DOHH2 (cell line): ENCODE measurements around the gene ABCA3.

Source experiments
- H3F3A ChIP-seq: fragments of 200-600 bp; sonication (generic), shearing (Covaris generic); 2 replicates; pipeline ENCODE4 v1.6.0; 2016; ENCODE audit warnings: antibody characterized with exemption, mild to moderate bottlenecking; ENCODE audit not compliant: control insufficient read depth, insufficient read depth
- H3K27ac ChIP-seq: fragments of 200-600 bp; sonication (generic); 2 replicates; pipeline ENCODE4 v1.5.1; 2014; ENCODE audit warnings: low read depth, mild to moderate bottlenecking, low read length, moderate library complexity
- H3K27me3 ChIP-seq: fragments of 200-600 bp; sonication (generic); 2 replicates; pipeline ENCODE4 v1.6.1; 2014; ENCODE audit warnings: mild to moderate bottlenecking, low read length, mixed read lengths; ENCODE audit not compliant: control insufficient read depth
- H3K36me3 ChIP-seq: fragments of 200-600 bp; sonication (generic); 2 replicates; pipeline ENCODE4 v1.6.1; 2014; ENCODE audit warnings: mild to moderate bottlenecking, low read length, moderate library complexity, mixed read lengths; ENCODE audit not compliant: control insufficient read depth
- H3K4me1 ChIP-seq: fragments of 200-600 bp; sonication (generic); 2 replicates; pipeline ENCODE4 v1.6.1; 2014; ENCODE audit warnings: mild to moderate bottlenecking, low read length, mixed read lengths; ENCODE audit not compliant: control insufficient read depth
- H3K4me2 ChIP-seq: fragments of 200-600 bp; sonication (generic); 2 replicates; pipeline ENCODE4 v1.6.0; 2014; ENCODE audit warnings: mild to moderate bottlenecking, low read length, moderate library complexity
- H3K4me3 ChIP-seq: fragments of 200-600 bp; sonication (generic); 2 replicates; pipeline ENCODE4 v1.5.1; 2014; ENCODE audit warnings: mild to moderate bottlenecking, low read length, mixed read lengths
- H3K79me2 ChIP-seq: fragments of 200-600 bp; sonication (generic); 2 replicates; pipeline ENCODE4 v1.6.1; 2014; ENCODE audit warnings: mild to moderate bottlenecking, low read length, mixed read lengths; ENCODE audit not compliant: control insufficient read depth
- H3K9me2 ChIP-seq: fragments of 200-600 bp; sonication (generic); replicated peaks from 2 replicates; pipeline ENCODE4 v1.6.1; 2014; ENCODE audit warnings: mild to moderate bottlenecking, low read length, mixed read lengths; ENCODE audit not compliant: control insufficient read depth
- H3K9me3 ChIP-seq: fragments of 200-600 bp; sonication (generic); 2 replicates; pipeline ENCODE4 v1.6.1; 2014; ENCODE audit warnings: antibody characterized with exemption, low read length, mixed read lengths; ENCODE audit not compliant: control insufficient read depth, insufficient read depth
- H4K20me1 ChIP-seq: fragments of 200-600 bp; sonication (generic); 2 replicates; pipeline ENCODE4 v1.6.0; 2014; ENCODE audit warnings: low read depth, mild to moderate bottlenecking, antibody characterized with exemption, low read length, moderate library complexity; ENCODE audit not compliant: control insufficient read depth, insufficient read depth
- CTCF ChIP-seq: fragments of 200-600 bp; sonication (generic); IDR thresholded peaks from one replicate; pipeline ENCODE4 v1.5.1; 2014; ENCODE audit warnings: antibody characterized with exemption, mild to moderate bottlenecking, low read depth, low read length; ENCODE audit not compliant: poor library complexity, severe bottlenecking
- EZH2phosphoT487 ChIP-seq: fragments of 200-600 bp; sonication (generic); IDR thresholded peaks from 2 replicates; pipeline ENCODE4 v1.6.1; 2017; ENCODE audit warnings: borderline replicate concordance, mild to moderate bottlenecking, antibody characterized with exemption, low read length, moderate library complexity, mixed read lengths

The ABCA3 gene

DNA sequence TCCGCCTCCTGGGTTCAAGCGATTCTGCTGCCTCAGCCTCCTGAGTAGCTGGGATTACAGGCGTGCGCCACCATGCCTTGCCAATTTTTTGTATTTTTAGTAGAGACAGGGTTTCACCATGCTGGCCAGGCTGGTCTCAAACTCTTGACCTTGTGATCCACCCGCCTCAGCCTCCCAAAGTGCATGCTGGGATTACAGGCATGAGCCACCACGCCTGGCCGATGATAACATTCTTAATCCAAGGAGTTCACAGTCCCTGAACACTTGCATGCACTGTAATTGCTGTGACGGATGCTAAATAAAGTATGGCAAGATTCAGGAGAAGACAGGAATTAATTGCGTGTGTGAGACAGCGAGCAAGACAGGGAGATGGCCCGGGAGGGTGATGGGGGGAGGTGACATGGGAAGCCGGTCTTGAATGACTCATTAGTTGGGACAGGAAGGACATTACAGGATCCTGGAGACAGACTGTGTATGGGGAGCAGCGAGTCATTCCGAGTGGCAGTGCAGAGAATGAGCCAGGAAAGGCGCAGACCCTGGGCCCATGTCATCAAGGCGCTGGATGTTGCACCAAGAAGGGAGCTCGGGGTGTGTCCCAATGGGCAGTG lies 6.7 kb downstream of the ABCA3 start:
- no peak overlapping the region for H3K4me3 ChIP-seq
- H3K9me2 ChIP-seq, result no peaks in the 10 kb centered on the region
- H3K27ac ChIP-seq, result no peak overlapping the region
- no peak overlapping the region for H3K4me2 ChIP-seq
- H4K20me1 ChIP-seq, result no peaks in the 10 kb centered on the region
- no peaks in the 10 kb centered on the region for H3K4me1 ChIP-seq
- H3F3A ChIP-seq, result no peaks in the 10 kb centered on the region
- no peaks in the 10 kb centered on the region for H3K9me3 ChIP-seq
- no peak for TF ChIP-seq CTCF
- no peak for TF ChIP-seq EZH2phosphoT487
- no peaks in the 10 kb centered on the region for H3K79me2 ChIP-seq
- no peaks in the 10 kb centered on the region for H3K36me3 ChIP-seq
- peaks cover 7% of the 10 kb centered on the region for H3K27me3 ChIP-seq

- no peak overlapping the region for H3K27ac ChIP-seq
- TF ChIP-seq CTCF, result no peak
- no peak for TF ChIP-seq EZH2phosphoT487
- H3K9me3 ChIP-seq, result no peaks in the 10 kb centered on the region
- H4K20me1 ChIP-seq, result no peaks in the 10 kb centered on the region
- no peak overlapping the region for H3K4me3 ChIP-seq
- no peaks in the 10 kb centered on the region for H3K9me2 ChIP-seq
- H3K79me2 ChIP-seq, result no peaks in the 10 kb centered on the region
- no peaks in the 10 kb centered on the region for H3K4me1 ChIP-seq
- no peaks in the 10 kb centered on the region for H3K36me3 ChIP-seq
- peaks cover 6% of the 10 kb centered on the region; the same call in 1 of the 2 replicates for H3K27me3 ChIP-seq
- H3F3A ChIP-seq, result no peaks in the 10 kb centered on the region
- H3K4me2 ChIP-seq, result no peak overlapping the region
Measured at GRCh38 chr16:2333231-2333630, 7.3 kb downstream of the ABCA3 start.

GRCh38 chr16:2331931-2332267 lies 8.6 kb downstream of the ABCA3 start:
- Histone ChIP-seq H3K9me3 (no peaks in the 10 kb centered on the region), H3K27ac (no peak overlapping the region), H3K27me3 (peaks cover 6% of the 10 kb centered on the region; the same call in 1 of the 2 replicates), H3F3A (no peaks in the 10 kb centered on the region), H3K79me2 (no peaks in the 10 kb centered on the region), H3K4me2 (no peak overlapping the region), H4K20me1 (no peaks in the 10 kb centered on the region), H3K4me1 (no peaks in the 10 kb centered on the region), H3K9me2 (no peaks in the 10 kb centered on the region), H3K4me3 (no peak overlapping the region), H3K36me3 (no peaks in the 10 kb centered on the region)
- no peak for TF ChIP-seq CTCF
- TF ChIP-seq EZH2phosphoT487, result no peak
